Adrenal gland (tissue), 5 donors: ENCODE measurements around the gene MAGI1.

Experiments used
- CTCF ChIP-seq, 6 experiments: fragments of 450-650 bp in 4 of 6; fragments of 200-600 bp in 2 of 6; sonication (generic) in 1 of 6; IDR thresholded peaks; 1 replicate in 5 of 6; 2 replicates in 1 of 6; pipeline versions ENCODE4 v1.5.1 to v1.8.0; 2016 to 2021; ENCODE audit warnings: antibody characterized with exemption in 6 of 6, mild to moderate bottlenecking in 2 of 6, moderate library complexity in 1 of 6
- POLR2A ChIP-seq, 2 donors: fragments of 450-650 bp; IDR thresholded peaks; one replicate each; pipeline ENCODE4 v1.6.1; 2017; ENCODE audit warnings: antibody characterized with exemption in 2 of 2, mild to moderate bottlenecking in 2 of 2, moderate library complexity in 1 of 2
- donor health status: DM: no; HTN: no; CAD: no.

DNA sequence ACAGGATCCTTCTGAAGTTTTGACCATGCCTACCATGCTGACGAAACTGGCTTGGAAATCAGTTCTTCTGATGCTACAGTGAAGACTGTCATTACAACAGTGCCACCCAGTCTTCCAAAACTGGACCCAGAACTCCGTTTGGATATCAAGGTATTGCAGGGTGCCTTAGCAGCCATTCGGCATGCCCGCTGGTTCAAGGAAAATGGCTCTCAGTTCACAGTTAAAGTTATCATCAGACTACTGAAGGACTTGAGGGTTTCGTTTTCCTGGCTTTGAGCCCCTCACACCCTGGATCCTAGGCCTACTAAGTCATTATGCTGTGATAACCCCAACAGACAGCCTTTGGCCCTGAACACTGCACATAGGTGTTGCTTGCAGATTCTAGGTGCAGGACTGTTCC, 351.0 kb downstream of the MAGI1 start:
- TF ChIP-seq CTCF (IDR thresholded peaks at IDR 0.05): no peak
- no peak for TF ChIP-seq POLR2A (IDR thresholded peaks at IDR 0.05)
